Ishikawa (cell line): ENCODE data around the gene FHL5.

Experiments used
- REST ChIP-seq: IDR thresholded peaks from 2 replicates; pipeline ENCODE4 v1.6.1; 2012; ENCODE audit warnings: low read depth, mild to moderate bottlenecking
- TAF1 ChIP-seq: IDR thresholded peaks from 2 replicates; pipeline ENCODE4 v1.6.1; 2012; ENCODE audit warnings: low read depth, mild to moderate bottlenecking
- TCF12 ChIP-seq: IDR thresholded peaks from 2 replicates; pipeline ENCODE4 v1.6.1; 2012; ENCODE audit warnings: low read depth
- USF1 ChIP-seq: IDR thresholded peaks from 2 replicates; pipeline ENCODE4 v1.6.1; 2012

- TF ChIP-seq REST (no peak), TCF12 (no peak), USF1 (no peak), TAF1 (no peak)
Observed at GRCh38 chr6:96653181-96653580, 90.3 kb downstream of the FHL5 start.
